GM10266 (cell line): ENCODE results near the gene KRT81.

Experiments
- DNase-seq: peaks from one replicate; pipeline ENCODE4 v3.0.0; 2012; ENCODE audit errors: extremely low spot score
- CTCF ChIP-seq: IDR thresholded peaks from 2 replicates; pipeline ENCODE4 v1.5.1; 2012; ENCODE audit warnings: mild to moderate bottlenecking, low read depth; ENCODE audit not compliant: control insufficient read depth, insufficient read depth; ENCODE audit errors: missing control alignments

The KRT81 gene

GRCh38 chr12:52266514-52266913 lies 24.8 kb downstream of the KRT81 start:
- DNase-seq = no peak
- no peak for TF ChIP-seq CTCF

- DNase-seq = no peak
- TF ChIP-seq CTCF = no peak
Measured at GRCh38 chr12:52264435-52264825, 26.9 kb downstream of the KRT81 start.

- no peak for DNase-seq
- TF ChIP-seq CTCF = no peak
Measured at GRCh38 chr12:52263761-52264434, 27.4 kb downstream of the KRT81 start.

- TF ChIP-seq CTCF = no peak
- DNase-seq = no peak
Measured at GRCh38 chr12:52262286-52262685, 29.0 kb downstream of the KRT81 start.

- no peak for TF ChIP-seq CTCF
- no peak for DNase-seq
Measured at GRCh38 chr12:52261208-52261484, 30.2 kb downstream of the KRT81 start.

- TF ChIP-seq CTCF = no peak
- no peak for DNase-seq
Measured at GRCh38 chr12:52260361-52261207, 30.8 kb downstream of the KRT81 start.

GRCh38 chr12:52259657-52260243 lies 31.6 kb downstream of the KRT81 start:
- DNase-seq = no peak
- no peak for TF ChIP-seq CTCF
